ENCODE results near the gene FGF8.

Gene FGF8

DNA sequence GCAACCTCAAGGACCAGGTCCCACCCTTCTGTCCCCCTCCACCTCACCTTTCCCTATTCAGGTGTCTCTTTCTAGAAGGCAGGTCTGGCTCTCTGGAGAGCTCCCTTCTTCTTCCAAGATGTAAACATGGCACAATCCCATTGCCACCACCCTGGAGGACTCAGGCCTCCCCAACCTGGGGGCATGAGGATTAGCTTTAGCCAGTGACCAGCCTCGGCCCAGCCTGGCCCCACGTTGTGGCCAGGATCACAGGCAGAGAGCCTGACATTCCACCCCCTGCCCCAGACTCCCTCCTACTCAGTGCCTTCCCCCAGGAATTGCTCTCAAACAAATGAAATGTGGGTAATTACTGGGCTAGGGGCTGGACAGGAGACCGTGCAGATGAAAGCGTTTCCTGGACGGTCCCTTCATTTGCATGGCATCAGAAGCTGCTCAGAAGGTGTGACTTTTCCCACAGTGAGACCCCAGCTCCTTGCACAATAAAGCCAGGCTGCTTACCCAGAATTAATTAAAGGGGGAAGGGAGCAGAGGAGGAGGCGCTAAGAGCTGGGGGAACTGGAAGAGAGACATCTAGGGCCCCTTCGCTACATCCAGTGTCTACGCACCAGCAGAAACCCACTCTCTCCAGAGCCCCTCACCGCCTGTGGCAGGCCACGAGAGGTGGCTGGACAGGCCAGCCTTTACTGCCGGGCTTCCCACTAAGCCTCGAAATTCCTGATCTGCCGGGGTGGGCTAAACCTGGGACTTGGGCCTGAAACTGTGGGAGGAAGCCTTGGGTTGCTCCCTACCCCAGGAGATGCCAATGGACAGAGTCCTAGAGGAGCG is 7.7 kb downstream of the FGF8 start:
- DNase-seq, result no peak

DNA sequence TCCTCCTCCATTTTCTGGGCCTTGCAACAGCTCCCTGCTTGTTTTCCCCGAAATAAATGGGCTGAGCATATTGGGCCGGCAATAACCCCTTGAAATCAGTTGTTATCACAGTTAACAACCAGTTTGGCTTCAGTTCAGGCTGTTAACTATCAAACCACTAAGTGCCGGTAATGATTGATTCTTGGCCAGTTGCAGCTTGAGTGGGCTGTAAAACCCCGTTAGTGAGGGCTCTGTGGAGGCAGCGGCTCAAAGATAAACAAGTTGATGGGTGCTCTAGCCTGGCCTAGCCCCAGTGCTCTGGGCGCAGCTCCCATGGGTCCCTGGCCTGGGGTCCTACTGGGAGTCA is 8.3 kb downstream of the FGF8 start:
- DNase-seq, result no peak

DNA sequence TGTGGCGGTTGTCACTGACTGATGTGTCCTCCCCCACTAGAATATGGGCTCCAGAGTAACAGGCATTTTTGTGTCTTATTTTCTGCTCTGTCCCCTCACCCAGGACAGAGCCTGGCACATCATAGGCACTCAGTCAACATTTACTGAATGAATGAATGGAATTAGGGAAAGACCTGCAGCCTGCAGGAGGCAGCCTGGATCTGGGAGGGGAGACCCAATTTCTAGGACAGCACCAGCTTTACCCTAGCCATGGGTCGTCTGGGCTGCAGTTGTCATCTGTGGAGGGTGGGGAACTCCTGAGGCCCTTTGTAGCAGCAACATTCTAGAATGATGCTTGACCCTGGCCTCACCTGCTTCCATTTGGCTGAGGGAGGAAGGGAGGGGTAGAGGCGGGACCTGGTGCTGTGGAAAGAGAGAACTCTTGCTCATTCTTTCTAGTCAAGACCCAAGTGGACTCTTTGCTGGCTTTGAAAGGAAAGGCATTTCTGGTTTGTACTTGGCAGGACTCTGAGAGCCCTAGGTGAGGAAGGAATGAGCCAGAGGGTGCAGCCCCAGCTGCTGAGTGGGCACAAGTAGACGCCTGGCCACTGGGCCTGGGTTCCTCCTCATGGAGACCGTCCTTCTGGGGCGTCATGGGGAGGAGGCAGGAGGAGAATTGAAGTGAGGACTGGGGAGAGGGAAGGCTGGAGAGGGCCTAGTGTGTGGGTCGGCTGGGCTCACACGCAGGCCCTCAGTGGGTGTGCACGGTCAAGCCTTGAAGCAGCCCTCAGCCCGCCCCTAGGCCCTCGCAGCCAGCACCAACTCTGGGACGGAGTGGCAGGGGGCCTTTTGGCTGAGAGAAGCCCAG is 8.9 kb downstream of the FGF8 start:
- DNase-seq, result no peak

DNA sequence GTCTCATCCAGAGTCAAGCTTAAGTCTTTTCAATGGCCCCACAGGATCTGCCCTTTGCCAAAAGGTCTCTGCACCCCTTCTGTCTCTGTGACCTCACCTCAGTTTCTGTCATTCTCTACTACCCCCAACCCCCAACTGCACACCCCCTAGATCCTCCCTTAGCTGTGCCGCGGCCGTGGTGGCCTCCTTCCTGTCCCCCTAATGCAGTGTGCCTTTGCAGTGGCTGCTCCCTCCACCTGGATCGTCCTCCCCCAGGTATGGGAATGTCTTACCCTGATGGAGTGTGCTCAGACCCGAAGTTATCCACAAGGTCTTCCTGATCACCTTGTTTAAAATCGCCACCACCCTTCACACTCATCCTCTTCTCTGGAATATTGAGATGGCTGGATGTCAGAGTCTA is 9.6 kb downstream of the FGF8 start:
- DNase-seq, result no peak

DNA sequence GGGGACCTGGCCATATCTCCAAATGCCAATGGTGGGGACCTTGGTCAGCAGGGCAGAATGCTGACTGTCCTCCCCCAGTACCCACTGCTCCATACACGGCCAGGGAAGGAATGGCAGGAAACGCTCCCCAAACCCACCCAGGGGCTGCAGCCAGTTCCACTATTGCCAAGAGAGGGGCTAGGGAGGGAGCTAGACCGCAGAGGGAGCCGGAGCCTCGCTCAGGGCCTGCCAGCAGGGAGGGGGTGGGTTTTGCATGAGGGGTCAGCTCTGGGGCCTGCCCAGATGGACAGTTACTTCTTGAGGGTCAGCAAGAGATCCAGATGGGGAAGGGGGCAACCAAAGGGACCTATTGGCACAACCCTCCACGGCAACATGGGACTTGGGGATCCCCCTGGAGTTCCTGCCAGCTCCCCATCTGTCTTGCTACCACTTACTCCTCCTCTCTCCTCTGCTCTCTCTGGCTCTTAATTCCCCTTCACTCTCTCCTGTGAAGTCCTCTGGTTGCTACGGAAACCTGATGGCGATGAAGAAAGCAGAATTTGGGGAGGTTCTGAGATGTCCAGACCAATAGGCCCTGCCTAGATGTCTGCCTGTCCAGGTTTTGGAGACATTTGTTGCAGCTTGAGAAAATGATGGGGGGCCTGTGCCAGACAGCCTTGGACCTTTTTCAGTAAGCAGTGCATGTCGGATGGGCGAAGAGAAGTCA is 12.6 kb downstream of the FGF8 start:
- DNase-seq, result no peak

DNA sequence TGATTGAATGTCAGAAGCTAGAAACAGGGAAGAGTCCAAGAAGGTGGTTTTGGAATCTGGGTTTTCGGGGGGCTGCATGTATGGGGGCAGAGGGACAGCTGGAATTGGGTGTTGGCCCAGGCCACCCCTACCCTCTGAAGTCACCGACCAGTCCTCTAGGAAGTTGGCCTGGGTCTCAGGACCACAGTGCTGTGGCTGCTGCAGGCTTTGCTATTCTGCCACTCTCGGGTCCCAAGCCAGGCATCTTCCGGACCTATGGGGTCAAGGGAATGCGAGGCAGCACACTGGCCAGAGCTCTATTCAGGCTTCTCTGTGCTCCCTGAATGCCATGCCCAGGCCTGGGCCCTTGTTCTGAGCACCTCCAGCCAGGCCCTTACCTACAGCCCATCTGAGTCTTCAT is 13.2 kb downstream of the FGF8 start:
- no peak for DNase-seq

DNA sequence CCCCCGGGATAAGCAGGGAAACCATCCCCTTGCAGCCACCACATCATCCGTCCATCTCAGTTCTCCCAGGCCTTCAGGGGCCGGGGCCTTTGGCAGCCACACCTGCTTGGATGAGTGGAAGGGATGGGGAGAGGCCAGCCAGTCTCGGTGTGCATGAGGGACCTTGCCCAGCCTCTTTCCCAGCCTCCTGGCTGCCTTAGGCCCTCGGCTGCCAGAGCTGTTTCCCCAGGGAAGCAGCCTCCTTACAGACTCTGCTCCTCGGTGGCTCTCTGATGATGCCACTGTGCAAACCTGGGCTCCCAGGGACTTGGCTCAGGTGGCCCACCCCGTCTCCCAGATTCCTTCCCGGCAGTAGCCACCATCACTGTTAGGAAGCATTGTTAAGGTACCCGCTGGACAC is 14.7 kb downstream of the FGF8 start:
- DNase-seq, result no peak

DNA sequence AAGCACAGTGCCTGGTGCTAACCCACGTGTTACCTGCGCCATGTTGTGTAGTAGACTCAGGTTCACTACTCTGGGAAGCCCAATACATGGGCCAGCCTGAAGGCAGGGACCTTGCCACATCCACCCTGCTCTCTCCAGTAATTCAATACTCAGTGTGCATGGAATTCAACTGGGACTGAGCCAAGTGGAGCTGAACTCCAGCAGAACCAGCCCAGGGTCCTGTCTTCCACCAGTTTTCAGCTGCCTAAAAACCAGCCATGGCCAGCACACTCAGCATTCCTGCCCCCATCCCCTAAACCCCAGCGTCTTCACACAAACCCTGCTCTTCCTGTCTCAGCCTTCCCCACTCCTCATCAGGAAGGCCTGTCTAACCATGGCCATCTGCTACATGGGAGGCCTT is 15.4 kb downstream of the FGF8 start:
- DNase-seq, result no peak

DNA sequence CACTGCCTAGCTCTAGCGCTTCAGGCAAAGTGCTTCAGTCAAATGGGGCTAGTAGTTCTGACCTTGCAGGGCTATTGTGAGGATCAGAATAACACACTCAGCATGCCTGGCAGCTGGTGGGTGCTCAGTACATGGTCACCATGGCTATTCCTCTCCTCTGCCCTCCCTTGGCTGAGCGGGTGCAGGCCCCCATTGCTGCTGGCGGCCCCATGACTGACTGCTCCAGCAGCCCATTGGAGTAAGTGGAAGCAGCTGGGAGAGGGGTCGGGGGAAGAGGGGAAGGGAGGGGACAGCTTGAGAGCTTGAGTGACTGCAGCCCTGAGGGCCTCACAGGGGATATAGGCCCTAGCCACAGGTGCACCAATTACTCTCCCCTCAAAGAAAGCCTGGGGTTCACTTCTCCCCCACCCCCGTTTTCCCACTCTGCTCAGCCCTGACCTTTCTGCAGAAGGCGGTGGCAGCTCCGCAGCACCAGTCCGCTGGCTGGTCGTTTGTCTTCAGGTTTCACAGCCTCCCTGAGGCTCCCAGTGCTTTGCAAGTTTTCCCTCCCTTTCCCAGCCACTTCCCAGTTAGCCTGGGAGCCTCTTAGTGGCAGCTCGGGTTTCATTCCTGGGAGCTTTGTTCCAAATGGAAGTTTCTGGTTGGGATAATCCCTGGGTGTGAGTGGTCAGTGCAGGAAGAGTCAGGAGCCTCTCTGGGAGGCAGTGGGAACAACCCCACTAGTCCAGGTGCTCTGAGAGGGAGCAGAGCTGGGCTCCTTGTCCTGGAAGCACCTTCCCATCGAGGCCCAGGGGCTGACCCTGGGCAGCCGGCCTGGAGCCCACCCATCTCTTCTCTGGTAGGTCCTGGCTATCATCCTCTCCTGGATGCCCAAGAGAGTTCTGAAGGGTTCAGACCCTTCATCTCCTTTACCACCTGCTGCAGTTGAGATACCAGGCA is 16.3 kb downstream of the FGF8 start:
- no peak for DNase-seq

DNA sequence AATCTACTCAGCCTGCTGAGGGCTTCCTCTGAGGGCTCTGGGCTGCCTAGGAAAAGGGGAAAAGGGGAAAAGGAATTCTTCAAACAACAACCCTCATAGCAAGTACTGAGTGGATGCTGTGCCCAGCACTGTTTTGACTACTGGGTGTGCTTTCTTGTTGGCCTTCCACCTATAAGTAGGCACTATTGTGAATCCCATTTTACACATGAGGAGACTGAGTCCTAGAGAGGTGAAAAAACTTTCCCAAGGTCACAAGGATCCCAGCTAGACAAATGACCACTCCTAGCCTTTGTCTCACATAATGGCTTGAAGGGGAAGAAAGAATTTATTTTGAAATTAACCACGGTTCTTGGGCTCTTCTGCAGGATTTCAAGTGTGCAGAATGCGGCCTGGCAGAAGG is 17.1 kb downstream of the FGF8 start:
- no peak for DNase-seq

DNA sequence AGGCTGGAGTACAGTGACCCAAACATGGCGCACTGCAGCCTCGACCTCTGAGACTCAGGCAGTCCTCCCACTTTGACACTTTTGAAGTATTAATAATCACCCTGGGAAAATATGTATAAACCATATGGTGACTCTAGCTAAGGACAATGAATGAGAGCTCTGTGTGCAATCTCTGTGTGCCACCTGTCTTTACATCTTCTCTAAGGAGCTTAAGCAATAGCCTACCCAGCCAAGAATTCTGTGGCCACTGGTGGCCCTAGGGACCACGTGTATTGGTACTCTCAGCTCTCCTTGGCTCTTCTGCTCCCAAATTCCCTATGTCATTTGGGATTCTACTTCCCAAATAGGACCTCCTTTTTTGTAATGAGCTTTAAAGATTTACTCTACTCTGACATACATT is 23.7 kb downstream of the FGF8 start:
- no peak for DNase-seq

DNA sequence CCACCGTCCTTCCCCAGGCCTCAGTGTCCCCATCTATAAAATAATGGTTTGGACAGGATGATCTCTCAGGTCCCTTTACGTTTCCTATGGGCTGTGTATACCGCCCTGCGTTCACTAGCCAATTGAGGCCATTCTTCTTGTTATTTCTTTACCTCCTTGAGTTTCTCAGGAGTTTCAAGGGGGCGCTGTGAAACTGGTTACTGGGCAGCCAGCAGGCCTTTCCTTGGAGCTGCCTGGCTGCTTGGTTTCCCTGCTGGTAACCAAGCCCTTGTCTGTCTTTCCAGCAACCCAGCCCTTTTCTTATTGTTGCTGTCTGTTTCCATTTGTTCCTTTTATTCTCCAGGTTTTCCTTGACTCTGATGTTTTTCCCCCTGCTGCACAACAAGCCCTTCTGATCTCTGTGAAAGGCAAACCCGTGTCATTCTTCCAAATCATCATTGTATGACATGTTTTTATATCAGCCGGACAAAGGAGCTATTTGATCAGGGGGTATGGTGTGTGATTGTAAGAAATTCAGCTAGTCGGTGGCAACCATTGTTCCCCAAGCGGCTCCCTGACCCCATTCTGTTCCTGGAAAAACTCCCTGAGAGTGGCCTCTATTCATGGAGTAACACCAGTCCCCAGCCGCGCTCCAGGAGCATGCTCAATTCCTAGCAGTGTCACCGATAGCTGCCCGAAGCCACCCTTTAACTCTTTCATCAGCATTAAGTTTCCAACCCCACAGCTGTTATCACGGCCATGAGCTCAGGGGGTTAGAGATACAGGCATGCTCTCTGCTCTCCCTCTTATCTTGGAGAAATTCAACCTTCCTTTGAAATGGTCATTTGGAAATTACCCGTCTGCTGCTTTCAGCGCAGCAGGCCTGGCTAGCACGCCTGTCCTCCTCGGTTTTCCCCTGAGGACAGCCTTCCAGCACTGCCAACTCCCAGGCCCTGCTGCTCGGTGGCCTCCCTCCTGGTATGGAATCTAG is 26.6 kb downstream of the FGF8 start:
- no peak for DNase-seq

DNA sequence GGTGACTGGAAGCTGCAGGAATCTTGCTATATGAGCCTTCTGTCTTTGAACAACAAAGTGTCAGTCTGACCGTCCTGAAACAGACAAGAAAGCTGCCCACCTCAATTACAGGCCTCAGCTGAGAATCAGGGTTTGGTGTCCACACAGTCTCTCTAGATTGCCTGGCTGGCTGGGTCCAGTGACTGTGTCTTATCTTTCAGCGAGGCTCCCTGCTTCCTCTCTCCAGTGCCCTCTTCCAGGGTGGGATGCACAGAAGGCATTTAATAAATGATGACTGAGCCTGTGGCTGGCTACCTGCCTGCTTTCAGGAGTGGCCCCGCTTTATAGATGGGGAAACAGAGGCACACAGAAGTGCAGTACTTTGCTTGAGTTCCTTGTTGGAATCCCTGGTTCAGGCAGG is 27.4 kb downstream of the FGF8 start:
- DNase-seq, result no peak

DNA sequence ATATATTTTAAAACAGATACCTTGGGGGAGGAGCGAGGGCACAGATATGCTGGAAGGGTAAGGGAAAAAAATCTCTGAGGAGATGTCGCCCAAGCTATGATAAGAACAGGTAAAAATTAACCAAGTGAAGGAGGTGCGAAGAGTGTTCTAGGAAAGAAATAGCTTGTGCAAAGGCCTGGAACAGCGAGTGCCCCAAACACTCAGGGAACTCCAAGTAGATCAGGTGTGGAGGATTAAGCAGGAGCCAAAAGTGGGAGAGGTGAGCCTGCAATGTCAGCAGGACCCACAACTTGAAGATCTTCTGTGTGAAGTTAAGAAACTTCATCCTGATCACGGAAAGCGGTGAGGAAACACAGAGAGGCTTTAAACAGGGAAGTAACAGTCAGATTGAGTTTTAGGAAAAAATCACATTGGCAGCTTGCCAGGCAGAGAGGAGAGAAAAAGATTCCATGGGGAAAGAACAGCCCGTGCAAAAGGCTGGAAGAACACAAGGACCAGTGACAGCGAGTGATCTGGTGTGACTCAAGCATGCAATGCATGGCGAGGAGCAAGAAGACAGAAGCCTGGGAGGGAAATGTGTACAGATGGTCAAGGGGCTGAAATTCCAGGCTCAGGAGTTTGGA is 30.7 kb downstream of the FGF8 start:
- DNase-seq, result no peak

DNA sequence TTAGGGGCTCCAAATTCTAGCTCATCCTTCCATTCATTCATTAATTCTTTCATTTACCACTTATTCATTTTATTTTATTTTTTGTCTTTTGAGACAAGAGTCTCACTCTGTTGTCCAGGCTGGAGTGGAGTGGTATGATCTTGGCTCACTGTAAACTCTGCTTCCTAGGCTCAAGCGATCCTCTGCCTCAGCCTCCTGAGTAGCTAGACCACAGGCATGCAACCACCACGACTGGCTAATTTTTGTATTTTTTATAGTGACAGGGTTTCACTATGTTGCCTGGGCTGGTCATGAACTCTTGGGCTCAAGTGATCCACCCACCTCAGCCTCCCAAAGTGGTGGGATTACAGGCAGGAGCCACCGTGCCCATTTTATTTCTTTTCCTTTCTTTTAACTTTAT is 31.6 kb downstream of the FGF8 start:
- no peak for DNase-seq

DNA sequence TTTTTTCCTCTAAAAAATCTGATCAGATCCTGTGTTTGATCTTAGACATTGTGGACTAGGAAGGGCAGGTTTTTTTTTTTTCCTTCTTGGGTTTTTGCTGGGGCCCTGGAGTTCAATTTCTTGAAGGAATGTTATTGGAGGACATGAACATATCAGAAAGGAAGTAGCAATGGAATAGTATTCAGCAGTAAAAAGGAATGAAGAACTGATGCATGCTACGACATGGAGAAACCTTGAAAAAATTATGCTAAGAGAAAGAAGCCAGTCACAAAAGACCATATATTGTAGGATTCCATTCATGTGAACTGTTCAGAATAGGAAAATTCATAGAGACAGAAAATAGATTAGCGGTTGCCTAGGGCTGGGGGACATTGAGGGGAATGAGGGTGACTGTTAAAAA is 34.0 kb downstream of the FGF8 start:
- no peak for DNase-seq

DNA sequence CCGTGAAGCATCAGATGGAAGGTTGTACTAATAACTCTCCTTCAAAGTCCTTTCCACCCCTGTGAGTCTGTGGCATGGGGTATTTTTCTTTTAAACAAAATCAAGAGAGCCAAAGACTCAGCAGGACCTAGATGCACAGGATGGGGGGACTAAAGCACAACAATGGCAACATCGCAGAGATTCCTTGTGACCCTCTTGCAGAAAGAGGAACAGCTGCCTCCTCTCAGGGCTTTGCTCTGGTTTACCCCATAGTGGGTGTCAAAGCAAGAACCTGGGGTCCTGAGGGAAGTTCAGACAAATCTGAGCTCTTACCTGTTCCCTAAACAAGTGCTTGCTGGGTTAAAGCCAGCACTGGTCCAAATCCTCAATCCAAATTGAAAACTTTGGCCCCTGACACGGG is 39.2 kb downstream of the FGF8 start:
- DNase-seq, result no peak

DNA sequence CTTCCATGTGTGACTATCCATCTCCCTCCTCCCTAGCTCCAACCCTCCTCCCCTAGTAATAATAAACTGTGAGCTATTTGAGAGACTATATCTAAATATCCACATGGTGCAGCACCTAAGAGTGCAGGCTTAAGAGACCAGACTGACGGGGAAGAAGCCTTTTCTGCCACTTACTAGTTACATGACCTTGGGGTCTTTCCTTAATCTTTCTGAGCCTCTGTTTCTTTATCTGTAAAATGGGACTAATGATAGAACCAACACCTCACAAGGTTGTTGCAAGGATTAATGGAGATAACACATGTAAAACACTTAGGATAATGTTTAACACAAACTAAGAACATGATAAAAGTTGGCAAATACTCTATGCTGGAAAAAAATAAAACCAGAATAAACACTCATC is 43.8 kb downstream of the FGF8 start:
- DNase-seq, result no peak

DNA sequence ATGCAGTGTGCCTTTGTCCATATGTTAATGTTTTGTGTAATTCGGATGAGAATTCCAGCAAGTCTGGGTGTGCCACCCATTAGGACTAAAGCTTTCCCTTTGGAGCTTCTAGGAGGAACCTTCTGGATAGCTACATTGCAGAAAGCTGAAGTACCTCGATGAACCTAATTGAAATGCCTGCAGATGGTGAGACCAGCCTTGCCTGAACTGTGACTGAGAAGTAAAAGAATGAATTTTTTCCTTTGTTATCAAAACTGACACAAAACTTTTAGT is 49.9 kb downstream of the FGF8 start:
- DNase-seq, result no peak

DNA sequence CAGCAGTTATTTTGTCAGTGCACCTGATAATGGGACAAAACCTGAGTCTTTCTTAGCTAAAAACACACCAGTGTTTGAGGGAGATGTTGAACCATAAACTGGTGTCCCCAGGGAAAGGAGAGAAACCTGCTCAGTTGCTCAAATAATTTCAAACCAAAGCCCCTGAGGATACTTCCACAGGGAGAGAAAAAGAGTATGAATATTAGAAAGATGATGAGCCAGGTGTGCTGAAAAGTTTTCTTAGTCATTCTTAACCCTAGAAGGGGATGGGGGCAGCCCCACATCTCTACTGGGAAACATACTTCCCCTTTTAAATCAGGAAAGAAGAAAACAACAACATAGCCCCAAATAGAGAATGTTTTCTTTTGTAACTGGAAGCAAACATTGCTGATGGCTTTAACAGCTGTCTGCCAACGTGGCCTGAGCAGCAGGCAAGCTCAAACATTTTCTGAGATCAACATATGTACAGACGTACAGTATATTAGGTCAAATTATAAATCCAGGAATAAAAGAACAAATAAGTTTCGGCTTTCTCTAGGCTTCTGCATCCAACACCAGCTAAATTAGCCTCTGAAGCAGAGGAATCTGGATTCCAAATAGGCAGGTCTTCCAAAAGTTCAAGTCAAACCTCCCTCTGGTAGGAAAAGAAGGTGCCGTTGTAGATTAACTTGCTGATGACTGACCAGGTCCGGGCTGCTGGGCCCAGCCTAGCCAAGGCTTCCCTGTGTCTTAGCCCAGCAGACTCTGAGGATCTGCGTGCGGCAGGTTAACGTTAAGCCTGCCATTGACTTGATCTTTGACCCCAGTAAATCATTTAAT is 50.4 kb downstream of the FGF8 start:
- DNase-seq, result no peak
